ELR (cell line): ENCODE measurements around the gene SGPL1.
"Not testable (repeated sequence)": the region's sequence is repeated elsewhere in the genome, so short reads cannot be mapped to it uniquely, and the experiment has no call there.

Source experiments
- DNase-seq: peaks from one replicate; pipeline ENCODE4 v3.0.0-alpha.2; 2015; ENCODE audit warnings: low read depth

The SGPL1 gene

GRCh38 chr10:70843776-70844489 is 28.2 kb downstream of the SGPL1 start:
- DNase-seq: no peak

- DNase-seq: peak; percentile 33
Observed at GRCh38 chr10:70845256-70845655, 29.5 kb downstream of the SGPL1 start.

GRCh38 chr10:70845816-70846215 is 30.1 kb downstream of the SGPL1 start:
- DNase-seq: no peak

- no peak for DNase-seq
Observed at GRCh38 chr10:70846795-70847194, 31.0 kb downstream of the SGPL1 start.

- DNase-seq: no peak
Observed at GRCh38 chr10:70847659-70848360, 32.1 kb downstream of the SGPL1 start.

- DNase-seq: peak; percentile 86
Observed at GRCh38 chr10:70849582-70850016, 33.9 kb downstream of the SGPL1 start.

GRCh38 chr10:70850097-70850496 is 34.3 kb downstream of the SGPL1 start:
- no peak for DNase-seq

- DNase-seq: no peak
Observed at GRCh38 chr10:70851597-70852475, 36.1 kb downstream of the SGPL1 start.

GRCh38 chr10:70853038-70853437 is 37.3 kb downstream of the SGPL1 start:
- no peak for DNase-seq

GRCh38 chr10:70853457-70853856 is 37.7 kb downstream of the SGPL1 start:
- no peak for DNase-seq

- DNase-seq: no peak
Observed at GRCh38 chr10:70856454-70856853, 40.7 kb downstream of the SGPL1 start.

- DNase-seq: no peak
Observed at GRCh38 chr10:70858759-70859158, 43.0 kb downstream of the SGPL1 start.

- DNase-seq: not testable (repeated sequence)
Observed at GRCh38 chr10:70861495-70862197, 45.9 kb downstream of the SGPL1 start.

GRCh38 chr10:70863470-70864160 is 47.9 kb downstream of the SGPL1 start:
- DNase-seq: no peak

GRCh38 chr10:70864935-70865334 is 49.2 kb downstream of the SGPL1 start:
- DNase-seq: no peak

GRCh38 chr10:70866424-70866823 is 50.7 kb downstream of the SGPL1 start:
- no peak for DNase-seq

GRCh38 chr10:70872291-70872690 is 56.5 kb downstream of the SGPL1 start:
- DNase-seq: no peak

- no peak for DNase-seq
Observed at GRCh38 chr10:70874061-70874460, 58.3 kb downstream of the SGPL1 start.

- DNase-seq: no peak
Observed at GRCh38 chr10:70879207-70879606, 63.5 kb downstream of the SGPL1 start.

GRCh38 chr10:70880077-70880534 is 64.4 kb downstream of the SGPL1 start:
- DNase-seq: peak; percentile 82

GRCh38 chr10:70884741-70885140 is 69.0 kb downstream of the SGPL1 start:
- DNase-seq: no peak
